Hematopoietic multipotent progenitor cell treated with erythropoietin and hydrocortisone succinate and interleukin-3 and kit ligand, for 15 days (in vitro differentiated cells): Measurements from ENCODE around the gene OR5B21.

ENCODE experiments used
- DNase-seq: peaks from one replicate; pipeline ENCODE4 v3.0.0-alpha.2; 2015; ENCODE audit warnings: low spot score

OR5B21 gene

DNA sequence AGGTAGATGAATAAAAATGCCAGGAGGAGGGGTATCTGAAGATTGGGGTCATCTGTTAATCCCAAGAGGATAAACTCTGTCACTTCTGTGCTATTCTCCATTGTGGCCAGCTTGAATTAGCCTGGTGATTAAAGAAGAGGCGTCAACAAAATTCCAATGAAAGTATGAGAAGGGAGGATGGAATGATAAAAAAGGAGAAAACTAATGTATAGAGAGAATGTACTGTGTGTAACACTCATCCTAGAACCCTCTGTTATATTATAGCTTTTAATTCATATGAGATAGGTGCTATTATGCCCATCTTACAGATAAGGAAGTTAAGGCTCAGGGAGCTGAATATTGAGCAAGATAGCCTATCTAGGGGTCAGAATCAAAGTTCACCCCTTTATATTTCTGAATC is at the start of gene OR5B21:
Gene OR5B21, minus strand, starts transcription at position 101 of the 400 bp plus-strand sequence. Its CDS starts 0 bp downstream, at position 101.
- no peak for DNase-seq

DNA sequence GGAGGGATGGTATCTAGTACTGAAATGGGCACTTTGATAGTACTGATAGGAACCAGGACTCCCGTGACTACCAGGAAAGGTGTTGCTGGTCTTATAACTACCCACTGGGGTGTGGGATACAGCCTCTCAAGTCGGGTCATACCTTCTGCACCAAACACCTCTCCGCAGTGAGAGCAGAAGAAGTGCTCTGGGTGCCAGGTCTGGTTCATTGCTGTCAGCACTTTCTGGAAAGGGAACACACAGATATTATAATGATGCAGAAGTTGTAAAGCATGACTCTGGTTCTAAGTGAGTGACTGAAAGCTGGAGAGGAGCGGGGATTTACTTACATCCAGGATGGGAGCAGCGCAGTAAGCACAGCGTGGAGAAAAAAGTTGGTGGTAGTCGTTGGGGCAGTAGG is 41.7 kb upstream of the OR5B21 start:
- DNase-seq = no peak

DNA sequence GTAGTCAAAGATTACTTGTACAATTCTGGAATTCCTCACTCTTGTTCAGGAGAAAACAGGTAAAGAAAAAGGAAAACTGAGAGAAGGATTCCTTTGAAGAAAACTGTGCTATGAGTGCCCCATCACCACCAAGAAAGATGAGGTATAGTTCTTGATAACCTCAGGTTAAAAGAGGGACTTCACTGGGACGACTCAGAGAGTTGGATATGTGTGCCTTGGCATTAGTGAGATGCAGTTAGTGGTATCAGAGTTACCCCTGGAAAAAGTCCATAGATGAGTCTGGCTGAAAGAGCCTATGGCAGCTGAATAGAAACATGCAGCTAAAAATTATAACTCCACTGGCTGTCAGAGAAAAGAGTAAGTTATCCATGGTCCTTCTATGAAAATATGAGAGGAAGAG is 38.9 kb upstream of the OR5B21 start:
- DNase-seq = no peak

DNA sequence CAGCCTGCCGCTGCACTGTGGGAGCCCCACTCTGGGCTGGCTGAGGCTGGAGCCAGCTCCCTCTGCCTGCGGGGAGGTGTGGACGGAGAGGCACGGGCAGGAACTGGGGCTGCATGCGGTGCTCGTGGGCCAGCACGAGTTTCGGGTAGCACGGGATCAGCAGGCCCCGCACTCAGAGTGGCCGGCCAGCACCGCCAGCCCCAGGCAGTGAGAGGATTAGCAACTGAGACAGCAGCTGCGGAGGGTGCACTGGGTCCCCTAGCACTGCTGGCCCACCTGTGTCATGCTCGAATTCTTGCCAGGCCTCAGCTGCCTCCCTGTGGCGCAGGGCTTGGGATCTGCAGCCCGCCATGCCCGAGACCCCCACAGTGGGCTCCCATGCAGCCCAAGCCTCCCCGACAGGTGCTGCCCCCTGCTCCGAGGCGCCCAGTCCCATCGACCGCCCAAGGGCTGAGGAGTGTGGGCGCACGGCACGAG is 24.0 kb upstream of the OR5B21 start:
- DNase-seq = no peak

DNA sequence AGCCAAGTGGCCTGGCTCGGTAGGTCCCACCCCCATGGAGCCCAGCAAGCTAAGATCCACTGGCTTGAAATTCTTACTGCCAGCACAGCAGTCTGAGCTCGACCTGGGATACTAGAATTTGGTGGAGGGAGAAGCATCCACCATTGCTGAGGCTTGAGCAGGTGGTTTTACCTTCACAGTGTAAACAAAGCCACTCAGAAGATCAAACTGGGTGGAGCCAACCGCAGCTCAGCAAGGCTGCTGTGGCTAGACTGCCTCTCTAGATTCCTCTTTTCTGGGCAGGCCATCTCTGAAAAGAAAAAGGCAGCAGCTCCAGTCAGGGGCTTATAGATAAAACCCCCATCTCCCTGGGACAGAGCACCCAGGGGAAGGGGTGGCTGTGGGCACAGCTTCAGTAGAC is 22.3 kb upstream of the OR5B21 start:
- no peak for DNase-seq

DNA sequence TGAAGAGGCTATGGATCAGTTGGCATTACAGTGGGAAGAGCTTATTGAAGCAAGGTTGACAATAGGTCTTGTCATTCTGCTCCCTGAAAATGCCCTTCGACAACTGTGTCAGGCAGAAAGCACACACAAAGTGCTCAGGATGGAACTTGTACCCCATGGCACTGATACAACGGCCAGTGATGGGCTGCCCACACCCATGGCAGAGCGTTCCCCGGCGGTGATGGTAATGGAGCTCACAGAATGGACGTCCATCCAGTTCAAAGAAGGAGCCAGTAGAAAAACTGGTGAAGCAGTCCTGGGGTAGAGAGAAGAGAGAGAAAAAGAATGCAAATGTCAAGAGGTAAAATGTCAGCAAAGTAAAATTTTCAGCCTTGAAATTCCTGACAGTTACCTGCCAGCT is 19.5 kb upstream of the OR5B21 start:
- no peak for DNase-seq

DNA sequence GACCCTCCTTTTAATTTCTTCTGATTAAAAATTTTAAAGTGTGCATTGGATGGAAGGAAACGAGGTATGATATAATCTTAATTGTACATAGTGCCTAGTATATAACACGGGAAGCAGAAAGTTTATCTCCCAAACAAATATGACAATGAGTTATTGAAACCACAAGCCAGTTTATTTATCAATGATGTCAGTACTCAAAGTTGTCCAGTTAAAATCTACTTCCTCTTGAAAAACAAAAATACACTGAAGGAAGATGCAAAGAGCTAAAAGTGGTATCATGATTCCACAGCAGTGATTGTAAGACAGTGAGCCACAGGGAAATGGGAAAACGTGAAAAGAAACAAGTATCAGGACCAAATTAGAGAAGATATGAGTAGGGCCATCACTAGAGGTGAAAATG is 18.8 kb upstream of the OR5B21 start:
- DNase-seq = no peak

DNA sequence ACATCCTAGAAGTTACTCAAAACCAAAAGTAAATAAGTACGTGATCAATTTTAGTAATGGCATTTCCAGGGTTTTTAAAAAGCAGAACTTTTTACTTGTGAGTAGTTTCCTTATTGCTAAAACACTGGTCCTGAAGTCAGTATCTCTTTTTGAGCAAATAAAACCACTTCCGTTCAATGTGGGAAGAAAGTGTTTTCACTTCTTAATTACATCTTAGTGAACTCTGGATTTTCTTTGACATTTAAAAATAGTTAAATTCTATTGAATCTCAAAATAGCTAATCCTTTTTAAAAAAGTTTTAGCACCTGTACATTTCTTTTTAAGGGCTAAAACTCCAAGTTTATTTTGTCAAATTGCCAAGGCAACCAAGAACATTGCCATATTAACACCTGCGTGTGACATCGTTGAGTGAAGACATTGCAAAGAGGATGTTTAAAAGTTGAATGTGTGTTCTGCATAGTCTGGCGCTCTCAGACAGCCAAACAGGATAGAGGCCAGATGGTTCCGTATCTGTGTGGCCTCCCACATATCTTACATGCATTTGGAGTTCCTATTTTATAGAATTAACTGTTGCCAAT is 17.2 kb upstream of the OR5B21 start:
- no peak for DNase-seq

DNA sequence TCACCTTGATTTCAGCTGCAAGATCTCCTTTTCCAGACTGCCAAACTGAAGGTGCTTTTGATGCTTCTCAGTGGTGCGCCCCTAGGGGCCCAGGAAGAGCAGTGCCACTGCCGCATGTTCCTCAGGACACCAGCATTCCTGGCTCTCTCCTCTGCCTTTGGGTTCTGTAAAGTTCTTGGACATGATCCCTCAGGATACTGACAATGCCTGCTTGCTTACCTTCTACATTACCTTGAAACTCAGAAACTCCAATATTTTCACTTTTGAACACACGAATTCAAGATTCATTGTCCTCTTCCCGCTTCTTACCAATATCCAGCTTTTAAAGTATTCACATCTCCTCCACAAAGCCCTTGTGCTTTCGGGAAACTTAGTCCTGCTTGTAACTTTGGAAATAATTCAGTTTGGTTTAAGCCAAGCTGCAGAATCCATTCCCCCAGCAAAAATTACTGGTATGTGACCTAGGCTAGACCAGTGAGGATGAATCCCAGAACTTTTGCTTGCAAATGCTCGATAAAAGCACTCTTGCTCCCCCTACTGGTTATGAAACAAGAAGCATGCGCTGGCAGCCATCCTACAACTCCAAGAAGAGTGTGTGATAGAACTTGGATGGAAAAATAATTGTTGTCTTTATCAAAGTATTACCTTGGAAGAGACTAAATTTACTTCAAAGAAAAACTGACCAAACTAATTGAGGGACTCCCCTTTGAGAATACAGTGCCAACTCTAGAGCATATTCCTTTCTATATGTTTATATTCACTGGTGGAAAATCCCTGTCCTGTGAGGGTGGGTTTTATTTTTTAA is 16.5 kb upstream of the OR5B21 start:
- peak; percentile 73 for DNase-seq

DNA sequence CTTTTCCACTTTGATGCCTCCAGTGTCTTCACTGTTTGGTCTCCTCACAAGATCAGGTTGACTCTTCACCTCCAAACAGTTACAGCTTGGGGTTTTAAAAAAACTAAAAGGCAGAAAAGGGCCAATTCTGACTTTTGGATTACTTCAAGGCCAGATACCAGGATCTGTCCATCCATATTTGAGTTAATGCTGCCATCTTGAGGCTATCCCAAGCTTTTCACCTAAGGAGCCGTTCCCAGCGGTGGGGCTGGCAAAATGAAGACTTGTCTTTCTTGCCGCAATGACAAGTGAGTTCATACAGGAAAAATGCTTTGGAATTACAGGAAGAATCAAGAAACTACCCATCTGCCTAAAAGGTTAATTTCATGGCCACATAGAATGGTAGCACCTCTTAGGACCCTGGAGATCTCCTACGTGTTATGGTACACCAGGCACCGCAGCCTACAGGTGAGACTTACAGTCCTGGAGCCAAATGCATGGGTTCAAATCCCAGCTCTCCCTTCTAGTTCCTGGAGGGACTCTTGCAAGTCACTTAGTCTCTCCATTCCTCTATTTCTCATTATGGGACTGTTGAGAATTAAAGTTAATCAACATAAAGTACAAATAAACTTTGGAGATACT is 6.0 kb upstream of the OR5B21 start:
- peak; percentile 6 for DNase-seq

DNA sequence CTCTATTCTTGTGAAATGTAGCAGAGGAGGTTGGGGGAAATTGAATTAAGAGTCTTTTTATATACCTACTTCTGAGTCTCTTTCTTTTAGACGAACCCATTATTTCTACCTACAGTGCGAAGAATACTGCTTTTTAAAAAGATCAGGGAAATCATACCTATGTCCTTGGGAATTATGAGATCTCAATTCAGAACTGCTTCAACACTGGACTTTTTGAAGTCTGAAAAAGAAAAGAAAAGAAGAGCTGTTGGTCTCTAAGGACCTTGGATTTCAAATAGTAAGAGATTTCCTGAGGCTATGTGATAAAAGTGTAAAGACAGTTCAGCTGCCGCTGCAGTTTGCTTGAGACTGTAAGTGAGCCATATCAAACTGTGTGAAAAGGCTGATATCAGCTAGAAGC is 3.7 kb upstream of the OR5B21 start:
- DNase-seq = no peak

DNA sequence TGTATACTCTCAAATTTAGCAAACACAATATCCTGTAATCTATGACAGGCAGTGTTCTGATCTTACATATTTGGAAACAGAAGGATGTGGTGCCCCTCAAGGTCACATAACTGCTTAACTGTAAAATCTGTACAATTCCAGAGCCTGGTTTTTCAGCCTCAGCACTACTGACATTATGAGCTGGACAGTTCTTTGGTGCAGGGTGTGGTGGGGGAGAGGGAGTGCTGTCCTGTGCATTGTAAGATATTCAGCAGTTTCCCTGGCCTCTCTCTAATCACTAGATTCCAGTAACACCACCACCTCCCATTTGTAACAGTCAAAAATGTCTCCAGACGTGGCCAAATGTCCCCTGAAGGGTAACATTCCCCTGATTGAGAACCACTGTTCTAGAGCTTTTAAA is 1.8 kb upstream of the OR5B21 start:
- no peak for DNase-seq

DNA sequence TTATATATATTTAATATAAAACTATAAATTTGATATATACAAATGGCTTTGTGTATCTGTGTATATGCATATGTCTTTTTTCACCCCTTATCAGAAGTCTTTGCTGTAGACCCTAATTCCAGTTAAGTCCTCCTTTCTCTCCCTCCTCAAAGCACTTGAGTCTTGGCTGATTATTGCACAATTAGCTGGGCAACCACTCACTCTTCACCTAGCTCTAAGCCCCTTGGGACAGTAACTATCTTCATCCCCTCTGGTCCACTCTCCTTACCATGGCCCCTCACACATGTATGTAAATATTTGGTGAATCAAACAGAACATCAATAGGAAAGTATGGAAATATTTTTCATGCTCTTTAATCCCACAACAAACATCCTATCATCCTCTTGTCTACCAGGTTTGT is 909 bp upstream of the OR5B21 start:
- no peak for DNase-seq

DNA sequence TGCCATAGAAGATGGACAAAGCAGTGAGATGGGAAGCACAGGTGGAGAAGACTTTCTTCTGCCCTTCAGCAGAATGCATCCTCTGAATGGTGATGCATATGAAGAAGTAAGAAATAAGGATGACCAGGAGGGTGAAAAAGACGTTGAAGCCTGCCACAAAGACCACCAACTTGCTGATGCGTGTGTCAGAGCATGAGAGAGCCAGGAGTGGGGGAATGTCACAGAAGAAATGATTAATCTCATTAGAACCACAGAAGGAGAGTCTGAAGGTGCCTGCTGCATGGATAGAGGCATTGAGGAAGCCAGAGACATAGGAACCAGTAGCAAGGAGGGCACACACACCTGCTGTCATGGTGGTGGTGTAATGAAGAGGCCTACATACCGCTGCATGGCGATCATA is 550 bp downstream of the OR5B21 start:
- no peak for DNase-seq

DNA sequence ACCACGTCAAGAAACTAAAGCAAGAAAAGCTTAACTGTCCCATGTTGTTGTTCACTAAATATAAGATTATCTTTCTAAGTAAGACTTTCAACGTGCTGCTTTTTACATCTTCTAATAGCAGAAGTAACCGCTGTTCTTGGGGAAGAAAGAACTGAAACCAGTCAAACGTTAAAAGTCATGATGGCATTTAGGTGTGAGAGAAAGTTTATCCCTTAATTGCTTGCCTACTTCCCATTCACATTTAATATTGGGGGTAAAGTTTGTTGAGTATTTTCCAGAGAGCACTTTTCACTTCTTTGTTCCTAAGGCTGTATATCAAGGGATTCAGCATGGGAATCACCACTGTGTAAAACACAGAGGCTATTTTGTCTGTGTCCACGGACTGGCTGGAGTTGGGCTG is 970 bp downstream of the OR5B21 start:
- no peak for DNase-seq

DNA sequence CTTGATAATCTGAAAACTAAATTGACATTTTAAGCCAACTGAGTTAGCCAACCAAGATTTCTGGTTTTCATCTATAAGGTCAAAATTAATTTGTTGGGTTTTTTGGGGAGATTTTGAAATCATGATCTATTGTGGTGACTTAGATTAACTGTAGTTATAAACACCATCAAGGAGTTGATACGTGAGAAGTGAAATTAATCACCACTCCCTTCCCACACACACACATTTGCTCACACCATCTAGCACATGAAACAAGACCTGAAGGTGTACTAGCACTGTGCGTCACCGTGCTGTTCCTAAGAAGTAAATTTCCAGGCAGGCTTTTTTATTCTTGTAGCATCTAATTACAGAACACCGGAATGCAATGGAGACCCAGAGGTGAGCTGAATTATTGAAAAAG is 2.1 kb downstream of the OR5B21 start:
- DNase-seq = no peak

DNA sequence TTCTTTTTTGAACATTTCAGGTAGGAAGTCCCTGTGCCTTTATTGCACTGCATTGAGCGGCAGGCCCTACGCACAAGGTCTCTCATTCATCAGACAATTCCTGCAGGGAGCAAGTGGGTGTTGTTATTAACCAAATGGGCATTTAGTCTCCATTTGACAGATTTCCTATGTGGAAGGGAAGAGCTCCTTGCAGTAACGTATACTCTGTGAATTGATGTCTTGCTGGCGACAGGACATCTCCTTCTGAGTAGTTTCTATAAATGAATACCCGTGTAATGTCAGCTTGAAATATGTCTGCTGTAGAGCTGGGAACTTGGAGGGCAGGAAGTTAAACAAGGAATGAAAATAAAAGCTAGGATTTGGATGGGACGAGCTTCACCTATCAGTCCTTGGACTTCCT is 3.7 kb downstream of the OR5B21 start:
- no peak for DNase-seq

DNA sequence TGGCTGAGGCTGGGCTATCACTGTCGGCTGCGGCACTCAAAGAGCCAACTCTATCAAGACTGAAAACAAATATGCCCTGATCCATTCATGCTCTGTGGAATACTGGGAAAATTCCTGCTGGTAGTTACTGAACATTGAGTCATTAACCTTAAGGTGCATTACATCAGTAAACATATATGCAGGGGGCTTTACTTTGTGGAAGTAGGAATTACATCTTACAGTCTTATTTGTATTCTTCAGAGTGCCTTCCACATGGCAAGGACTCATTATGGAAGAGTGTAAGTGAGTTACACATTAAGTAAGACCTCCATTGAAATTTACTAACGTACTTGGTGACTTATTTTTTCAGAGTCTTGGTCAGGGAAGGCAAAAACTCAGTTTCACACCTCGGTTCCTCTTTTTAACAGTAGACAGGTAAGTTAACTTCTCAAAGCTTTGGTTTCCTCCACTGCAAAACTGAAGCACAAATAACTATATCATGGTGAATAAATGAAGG is 4.5 kb downstream of the OR5B21 start:
- DNase-seq = no peak

DNA sequence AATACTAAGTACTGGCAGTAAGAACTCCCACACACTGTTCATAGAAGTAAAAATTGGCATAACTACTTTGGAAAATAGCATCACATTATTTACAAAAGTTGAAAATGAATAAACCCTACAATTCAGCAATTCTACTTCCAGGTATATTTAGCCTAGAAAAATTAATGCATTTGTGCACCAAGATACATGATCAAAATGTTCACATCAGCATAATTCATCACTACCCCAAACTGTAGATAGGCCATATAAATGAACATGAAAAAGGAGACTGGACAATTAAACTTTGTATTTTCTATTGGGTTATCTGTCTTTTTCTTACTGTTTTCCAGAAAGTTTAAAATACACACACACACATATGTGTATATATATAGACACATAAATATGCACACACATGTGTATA is 5.9 kb downstream of the OR5B21 start:
- no peak for DNase-seq

DNA sequence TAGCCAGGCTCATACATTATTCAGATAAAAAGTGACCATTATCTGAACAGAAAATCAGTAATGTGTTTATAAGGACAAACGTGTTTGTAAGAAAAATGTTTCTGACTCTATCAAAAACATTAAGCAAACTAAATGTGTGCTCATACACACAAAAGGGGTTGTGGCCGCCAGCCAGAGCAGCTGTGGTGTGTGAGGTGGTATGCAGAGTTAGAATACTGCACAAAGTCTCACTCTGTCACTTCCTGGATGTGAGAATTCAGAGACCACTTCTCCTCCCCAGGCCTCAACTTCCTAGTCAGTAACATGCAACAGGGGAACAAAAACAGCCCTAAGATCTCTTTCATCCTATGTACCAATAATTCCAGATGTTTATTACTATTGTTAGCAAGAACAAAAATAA is 9.4 kb downstream of the OR5B21 start:
- DNase-seq = no peak

DNA sequence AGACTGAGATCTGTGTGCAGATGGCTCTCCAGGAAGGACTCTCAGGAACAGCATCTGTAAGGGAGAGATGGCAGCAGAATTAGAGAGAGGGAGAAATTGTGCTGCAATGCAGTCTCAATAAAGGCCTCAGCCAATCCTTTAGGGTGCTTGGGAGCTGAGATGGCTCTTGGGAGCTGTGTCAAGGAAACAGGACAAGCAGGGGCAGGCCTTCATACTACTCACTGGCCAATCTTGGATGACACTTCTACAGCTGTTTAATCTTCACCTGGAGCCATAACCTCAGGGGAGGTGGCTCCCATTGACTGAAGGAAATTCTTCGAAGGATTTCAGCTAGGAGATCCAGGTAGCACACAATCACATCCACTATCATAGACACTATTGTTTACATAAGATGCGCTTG is 10.0 kb downstream of the OR5B21 start:
- no peak for DNase-seq

DNA sequence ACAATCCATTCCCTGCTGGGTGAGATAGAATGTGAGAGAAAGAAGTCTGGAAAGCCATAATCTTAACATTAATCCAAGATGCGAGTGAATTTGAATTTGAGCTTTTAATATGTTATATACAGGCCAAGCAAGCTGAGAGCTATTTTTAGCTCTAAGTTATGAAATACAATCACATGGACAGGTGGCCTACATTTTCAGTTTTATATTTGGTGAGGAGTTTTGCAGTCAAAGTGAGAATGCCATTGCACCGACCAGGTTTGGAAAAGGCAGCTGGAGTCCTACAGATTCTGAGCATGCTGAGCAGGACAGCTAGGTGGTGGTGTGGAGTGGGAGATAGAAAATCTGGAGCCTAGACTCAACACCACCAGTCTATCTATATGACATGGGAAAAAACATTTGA is 12.0 kb downstream of the OR5B21 start:
- DNase-seq = no peak

DNA sequence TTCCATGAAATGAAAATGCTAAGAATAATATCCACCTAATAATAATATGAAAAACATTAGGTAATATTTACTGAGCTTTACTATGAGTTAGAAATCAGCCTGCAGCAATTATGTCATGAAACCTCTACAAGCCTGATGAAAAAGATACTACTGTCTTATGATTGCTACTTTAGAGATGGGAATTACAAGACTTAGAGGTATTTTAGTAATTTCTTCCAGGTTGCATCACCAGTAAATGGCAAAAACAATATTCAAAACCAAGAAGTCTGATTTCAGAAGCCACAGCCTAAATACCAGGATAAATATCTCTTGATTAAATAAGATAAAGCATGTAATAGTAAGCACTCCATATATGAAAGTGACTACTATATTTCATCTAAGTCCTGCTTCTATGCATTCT is 13.8 kb downstream of the OR5B21 start:
- DNase-seq = no peak
